Measurements from ENCODE around the gene CFC1B.
"Not testable (repeated sequence)": the region's sequence is repeated elsewhere in the genome, so short reads cannot be mapped to it uniquely, and the experiment has no call there.

DNA sequence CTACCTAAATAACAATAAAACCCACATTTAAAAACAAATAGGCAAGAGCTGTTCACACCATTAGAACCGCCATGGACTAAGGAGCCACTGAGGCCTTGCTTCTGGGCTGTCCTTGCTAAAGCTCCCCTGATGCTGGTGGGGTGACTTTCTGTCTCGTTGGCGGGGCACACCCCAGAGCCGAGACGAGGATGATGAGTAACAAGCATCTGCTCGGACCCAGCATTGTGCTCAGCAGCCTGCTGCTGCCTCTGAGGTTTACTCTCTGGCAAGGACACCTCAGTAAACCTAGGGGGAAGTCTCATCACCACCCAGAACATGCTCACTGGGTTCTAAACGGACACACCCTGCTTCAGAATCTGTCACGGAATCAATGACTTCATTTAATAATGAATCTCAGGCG is 10.7 kb downstream of the CFC1B start:
- TF ChIP-seq, protein P1, sequence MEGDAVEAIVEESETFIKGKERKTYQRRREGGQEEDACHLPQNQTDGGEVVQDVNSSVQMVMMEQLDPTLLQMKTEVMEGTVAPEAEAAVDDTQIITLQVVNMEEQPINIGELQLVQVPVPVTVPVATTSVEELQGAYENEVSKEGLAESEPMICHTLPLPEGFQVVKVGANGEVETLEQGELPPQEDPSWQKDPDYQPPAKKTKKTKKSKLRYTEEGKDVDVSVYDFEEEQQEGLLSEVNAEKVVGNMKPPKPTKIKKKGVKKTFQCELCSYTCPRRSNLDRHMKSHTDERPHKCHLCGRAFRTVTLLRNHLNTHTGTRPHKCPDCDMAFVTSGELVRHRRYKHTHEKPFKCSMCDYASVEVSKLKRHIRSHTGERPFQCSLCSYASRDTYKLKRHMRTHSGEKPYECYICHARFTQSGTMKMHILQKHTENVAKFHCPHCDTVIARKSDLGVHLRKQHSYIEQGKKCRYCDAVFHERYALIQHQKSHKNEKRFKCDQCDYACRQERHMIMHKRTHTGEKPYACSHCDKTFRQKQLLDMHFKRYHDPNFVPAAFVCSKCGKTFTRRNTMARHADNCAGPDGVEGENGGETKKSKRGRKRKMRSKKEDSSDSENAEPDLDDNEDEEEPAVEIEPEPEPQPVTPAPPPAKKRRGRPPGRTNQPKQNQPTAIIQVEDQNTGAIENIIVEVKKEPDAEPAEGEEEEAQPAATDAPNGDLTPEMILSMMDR (IDR thresholded peaks at IDR 0.05), result not testable (repeated sequence)
- TF ChIP-seq POLR2AphosphoS5, POLR2A (IDR thresholded peaks at IDR 0.05): not testable (repeated sequence)
